Uterus (tissue), 2 donors: Measurements from ENCODE around the gene ART4.

Source experiments
- POLR2A ChIP-seq, 2 donors: fragments of 450-650 bp; IDR thresholded peaks; one replicate each; pipeline ENCODE4 v1.6.1; 2016; ENCODE audit warnings: antibody characterized with exemption in 2 of 2, mild to moderate bottlenecking in 1 of 2, moderate library complexity in 1 of 2
- TF ChIP-seq, protein P1 (sequence below), 4 experiments: fragments of 200-600 bp in 2 of 4; fragments of 450-650 bp in 2 of 4; sonication (generic) in 2 of 4; IDR thresholded peaks; one replicate each; pipeline ENCODE4 v1.5.1; 2016 to 2019; ENCODE audit warnings: antibody characterized with exemption in 4 of 4, mild to moderate bottlenecking in 2 of 4, moderate library complexity in 1 of 4

DNA sequence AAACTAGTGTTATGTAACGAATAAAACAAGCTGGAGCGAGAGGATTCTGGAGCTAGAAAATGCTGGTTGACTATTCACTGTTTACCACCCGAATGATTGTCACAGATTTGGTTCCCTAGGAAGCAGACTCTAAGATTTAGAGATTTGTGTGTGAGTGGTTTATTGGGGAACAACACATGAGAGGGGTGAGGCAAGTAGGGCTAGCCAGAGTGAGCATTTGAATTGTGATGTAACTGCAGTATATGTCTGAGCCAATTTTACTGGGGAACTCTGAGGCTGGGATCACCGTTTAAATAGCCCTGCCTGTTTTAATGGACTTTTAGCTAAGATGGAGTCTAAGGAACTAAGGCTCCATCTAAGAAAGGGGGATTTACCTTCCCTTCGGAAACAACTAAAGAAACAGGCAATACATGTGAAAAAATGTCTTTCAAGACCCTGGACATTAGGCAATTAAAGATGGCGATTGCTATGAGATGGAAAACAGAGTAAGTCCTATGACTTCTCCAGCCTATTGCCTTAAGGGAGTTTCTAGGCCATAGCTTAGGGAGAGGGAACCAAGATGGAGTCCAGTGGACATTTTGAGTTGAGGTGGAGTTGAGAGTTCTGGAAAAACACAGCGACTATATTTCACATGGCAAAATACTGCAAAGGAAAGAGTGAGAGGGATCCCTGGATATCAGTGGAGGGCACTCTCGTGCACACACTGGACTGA lies 36.1 kb upstream of the ART4 start:
- no peak for TF ChIP-seq POLR2A (IDR thresholded peaks at IDR 0.05)
- TF ChIP-seq, protein P1, sequence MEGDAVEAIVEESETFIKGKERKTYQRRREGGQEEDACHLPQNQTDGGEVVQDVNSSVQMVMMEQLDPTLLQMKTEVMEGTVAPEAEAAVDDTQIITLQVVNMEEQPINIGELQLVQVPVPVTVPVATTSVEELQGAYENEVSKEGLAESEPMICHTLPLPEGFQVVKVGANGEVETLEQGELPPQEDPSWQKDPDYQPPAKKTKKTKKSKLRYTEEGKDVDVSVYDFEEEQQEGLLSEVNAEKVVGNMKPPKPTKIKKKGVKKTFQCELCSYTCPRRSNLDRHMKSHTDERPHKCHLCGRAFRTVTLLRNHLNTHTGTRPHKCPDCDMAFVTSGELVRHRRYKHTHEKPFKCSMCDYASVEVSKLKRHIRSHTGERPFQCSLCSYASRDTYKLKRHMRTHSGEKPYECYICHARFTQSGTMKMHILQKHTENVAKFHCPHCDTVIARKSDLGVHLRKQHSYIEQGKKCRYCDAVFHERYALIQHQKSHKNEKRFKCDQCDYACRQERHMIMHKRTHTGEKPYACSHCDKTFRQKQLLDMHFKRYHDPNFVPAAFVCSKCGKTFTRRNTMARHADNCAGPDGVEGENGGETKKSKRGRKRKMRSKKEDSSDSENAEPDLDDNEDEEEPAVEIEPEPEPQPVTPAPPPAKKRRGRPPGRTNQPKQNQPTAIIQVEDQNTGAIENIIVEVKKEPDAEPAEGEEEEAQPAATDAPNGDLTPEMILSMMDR (IDR thresholded peaks at IDR 0.05): no peak
